GM23338 (cell line): ENCODE measurements around the gene OR2A42.
"Not testable (repeated sequence)": the region's sequence is repeated elsewhere in the genome, so short reads cannot be mapped to it uniquely, and the experiment has no call there.

Experiments
- CTCF ChIP-seq, 2 experiments: fragments of 200-600 bp in 1 of 2; sonication (generic) in 1 of 2; conservative IDR thresholded peaks; 2 replicates each; pipeline versions ENCODE4 v1.5.1 to v1.6.1; 2016 to 2017; ENCODE audit warnings: antibody characterized with exemption in 2 of 2, low read depth in 2 of 2, mild to moderate bottlenecking in 2 of 2, moderate library complexity in 1 of 2
- EZH2 ChIP-seq: fragments of 200-600 bp; sonication (generic); IDR thresholded peaks from one replicate; pipeline ENCODE4 v1.8.0; 2017; ENCODE audit warnings: antibody characterized with exemption, mild to moderate bottlenecking, low read depth; ENCODE audit not compliant: unreplicated experiment

- not testable (repeated sequence) for TF ChIP-seq EZH2; CTCF (conservative IDR thresholded peaks at IDR 0.05; ENCODE audit: low read depth in 2 of 2)
Observed at GRCh38 chr7:144219149-144219548, 20.3 kb downstream of the OR2A42 start.
